Stimulated activated CD8-positive, alpha-beta memory T cell treated with anti-CD3 and anti-CD28 coated beads, Interleukin-7, amount 100 ng/mL, for 48 hours (primary cell): ENCODE measurements around the gene IQCB1.
"Not testable (repeated sequence)": the region's sequence is repeated elsewhere in the genome, so short reads cannot be mapped to it uniquely, and the experiment has no call there.

Experiments
- DNase-seq, 2 donors: peaks; one replicate each; pipeline ENCODE4 v3.0.0-alpha.2; 2020; ENCODE audit warnings: low read depth in 1 of 2; ENCODE audit errors: extremely low read depth in 1 of 2

IQCB1 gene

GRCh38 chr3:121834671-121835464 is at the start of gene IQCB1, which contains the start of gene EAF2:
Gene IQCB1 (minus strand): TSS chr3:121835060. CDS start chr3:121828960, 6,100 bp downstream.
Gene EAF2 (plus strand): TSS chr3:121835209. CDS start chr3:121835286, 77 bp downstream.
- peak; percentile 83 to 94 for DNase-seq

GRCh38 chr3:121883507-121883906 is 48.6 kb upstream of the IQCB1 start:
- DNase-seq: no peak

- DNase-seq: no peak
Measured at GRCh38 chr3:121878411-121878810, 43.6 kb upstream of the IQCB1 start.

- no peak for DNase-seq
Measured at GRCh38 chr3:121871430-121871829, 36.6 kb upstream of the IQCB1 start.

- no peak for DNase-seq
Measured at GRCh38 chr3:121870717-121871116, 35.9 kb upstream of the IQCB1 start.

GRCh38 chr3:121869736-121870135 is 34.9 kb upstream of the IQCB1 start:
- DNase-seq: no peak

GRCh38 chr3:121863801-121864200 is 28.9 kb upstream of the IQCB1 start:
- DNase-seq: no peak

- not testable (repeated sequence) for DNase-seq
Measured at GRCh38 chr3:121863247-121863646, 28.4 kb upstream of the IQCB1 start.

GRCh38 chr3:121857778-121858177 is 22.9 kb upstream of the IQCB1 start:
- DNase-seq: not testable (repeated sequence)

- no peak for DNase-seq
Measured at GRCh38 chr3:121855555-121855954, 20.7 kb upstream of the IQCB1 start.

GRCh38 chr3:121852256-121852655 is 17.4 kb upstream of the IQCB1 start:
- no peak for DNase-seq

- no peak for DNase-seq
Measured at GRCh38 chr3:121844892-121845291, 10.0 kb upstream of the IQCB1 start.

GRCh38 chr3:121839962-121840361 is 5.1 kb upstream of the IQCB1 start:
- no peak for DNase-seq

GRCh38 chr3:121836481-121836880 is 1.6 kb upstream of the IQCB1 start:
- DNase-seq: no peak

- no peak for DNase-seq
Measured at GRCh38 chr3:121836064-121836463, 1.2 kb upstream of the IQCB1 start.

- no peak for DNase-seq
Measured at GRCh38 chr3:121835465-121835801, 573 bp upstream of the IQCB1 start.

GRCh38 chr3:121834157-121834670 is 646 bp downstream of the IQCB1 start:
- DNase-seq: no peak

- DNase-seq: no peak
Measured at GRCh38 chr3:121822973-121823372, 11.9 kb downstream of the IQCB1 start.

- no peak for DNase-seq
Measured at GRCh38 chr3:121821421-121822199, 13.2 kb downstream of the IQCB1 start.

GRCh38 chr3:121819236-121819635 is 15.6 kb downstream of the IQCB1 start:
- DNase-seq: no peak

- DNase-seq: no peak
Measured at GRCh38 chr3:121818578-121818977, 16.3 kb downstream of the IQCB1 start.

- no peak for DNase-seq
Measured at GRCh38 chr3:121817753-121818152, 17.1 kb downstream of the IQCB1 start.
